Suprapubic skin (tissue), 3 donors: ENCODE results near the gene AHDC1.

Experiments used
- CTCF ChIP-seq, 2 donors: fragments of 200-600 bp in 1 of 2; fragments of 450-650 bp in 1 of 2; sonication (generic) in 1 of 2; IDR thresholded peaks; one replicate each; pipeline ENCODE4 v1.5.1; 2016 to 2019; ENCODE audit warnings: antibody characterized with exemption in 2 of 2, mild to moderate bottlenecking in 1 of 2, moderate library complexity in 1 of 2
- EP300 ChIP-seq: sonication (generic); formaldehyde crosslinking; IDR thresholded peaks from one replicate; pipeline ENCODE4 v1.6.1; 2017; ENCODE audit warnings: antibody characterized with exemption
- POLR2A ChIP-seq, 2 donors: fragments of 450-650 bp; IDR thresholded peaks; one replicate each; pipeline ENCODE4 v1.6.1; 2017; ENCODE audit warnings: antibody characterized with exemption in 2 of 2, mild to moderate bottlenecking in 2 of 2, moderate library complexity in 2 of 2

- TF ChIP-seq POLR2A (IDR thresholded peaks at IDR 0.05) = no peak
- TF ChIP-seq CTCF (IDR thresholded peaks at IDR 0.05) = no peak
- TF ChIP-seq EP300 = no peak
Measured at GRCh38 chr1:27644369-27645070, 40.6 kb upstream of the AHDC1 start.
